ENCODE measurements around the gene NECTIN2. TPM values are rescaled to one million over a fixed set of nuclear protein-coding genes. Genes with fewer than 3 reads are reported as not detected.

Gene NECTIN2
- total RNA-seq, 1 experiment from 2014 or later = 104 TPM

- in situ Hi-C loops (cut with HindIII; ENCODE audit: low pct_unique_long_range_greater_than_20kb, low sequenced_read_pairs) (no loop called here), intact Hi-C loops (cut with micrococcal nuclease; ENCODE audit: unreplicated experiment) (no loop called here)
- no peak for ATAC-seq
- no peak for DNase-seq (ENCODE audit: low read depth, low spot score)
- no peak overlapping the region for H3K4me3 ChIP-seq (ENCODE audit: low read depth in 2 of 2, low read length in 2 of 2)
- ChIA-PET POLR2A (interaction anchor here (0.7 kb wide), 1 partner anchor 287 kb away, joined by 4 read pairs; no protein-coding TSS in a partner anchor), CTCF (no interaction called here)
- no peaks in the 10 kb centered on the region for H3K27me3 ChIP-seq (ENCODE audit: control insufficient read depth, insufficient read depth, low read length)
- H3K36me3 ChIP-seq (ENCODE audit: control insufficient read depth, insufficient read depth, low read length) = no peaks in the 10 kb centered on the region
- H3K27ac ChIP-seq (ENCODE audit: low read length) = no peak overlapping the region
- H3K9me3 ChIP-seq (ENCODE audit: control insufficient read depth, insufficient read depth, low read depth, low read length) = no peaks in the 10 kb centered on the region
- no TSS peak for BruUV-seq (replicated peaks)
- TF ChIP-seq REST (IDR thresholded peaks at IDR 0.05; ENCODE audit: insufficient read depth in 1 of 2, low read depth in 2 of 2, low read length in 1 of 2) = no peak
- TF ChIP-seq SIN3A (IDR thresholded peaks at IDR 0.05; ENCODE audit: borderline replicate concordance, insufficient read depth, low read depth, low read length) = no peak
- TF ChIP-seq, protein P1, sequence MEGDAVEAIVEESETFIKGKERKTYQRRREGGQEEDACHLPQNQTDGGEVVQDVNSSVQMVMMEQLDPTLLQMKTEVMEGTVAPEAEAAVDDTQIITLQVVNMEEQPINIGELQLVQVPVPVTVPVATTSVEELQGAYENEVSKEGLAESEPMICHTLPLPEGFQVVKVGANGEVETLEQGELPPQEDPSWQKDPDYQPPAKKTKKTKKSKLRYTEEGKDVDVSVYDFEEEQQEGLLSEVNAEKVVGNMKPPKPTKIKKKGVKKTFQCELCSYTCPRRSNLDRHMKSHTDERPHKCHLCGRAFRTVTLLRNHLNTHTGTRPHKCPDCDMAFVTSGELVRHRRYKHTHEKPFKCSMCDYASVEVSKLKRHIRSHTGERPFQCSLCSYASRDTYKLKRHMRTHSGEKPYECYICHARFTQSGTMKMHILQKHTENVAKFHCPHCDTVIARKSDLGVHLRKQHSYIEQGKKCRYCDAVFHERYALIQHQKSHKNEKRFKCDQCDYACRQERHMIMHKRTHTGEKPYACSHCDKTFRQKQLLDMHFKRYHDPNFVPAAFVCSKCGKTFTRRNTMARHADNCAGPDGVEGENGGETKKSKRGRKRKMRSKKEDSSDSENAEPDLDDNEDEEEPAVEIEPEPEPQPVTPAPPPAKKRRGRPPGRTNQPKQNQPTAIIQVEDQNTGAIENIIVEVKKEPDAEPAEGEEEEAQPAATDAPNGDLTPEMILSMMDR (IDR thresholded peaks at IDR 0.05) = no peak
- no peak for TF ChIP-seq TCF7L2 (IDR thresholded peaks at IDR 0.05; ENCODE audit: low read depth, low read length)
- TF ChIP-seq POLR2AphosphoS5 (IDR thresholded peaks at IDR 0.05; ENCODE audit: low read depth, low read length) = no peak
- no peaks in the 10 kb centered on the region for H3K4me1 ChIP-seq (ENCODE audit: control insufficient read depth, insufficient read depth, low read length)
These were observed 28.2 kb upstream of the NECTIN2 start for GRCh38 chr19:44817725-44818465.

DNA sequence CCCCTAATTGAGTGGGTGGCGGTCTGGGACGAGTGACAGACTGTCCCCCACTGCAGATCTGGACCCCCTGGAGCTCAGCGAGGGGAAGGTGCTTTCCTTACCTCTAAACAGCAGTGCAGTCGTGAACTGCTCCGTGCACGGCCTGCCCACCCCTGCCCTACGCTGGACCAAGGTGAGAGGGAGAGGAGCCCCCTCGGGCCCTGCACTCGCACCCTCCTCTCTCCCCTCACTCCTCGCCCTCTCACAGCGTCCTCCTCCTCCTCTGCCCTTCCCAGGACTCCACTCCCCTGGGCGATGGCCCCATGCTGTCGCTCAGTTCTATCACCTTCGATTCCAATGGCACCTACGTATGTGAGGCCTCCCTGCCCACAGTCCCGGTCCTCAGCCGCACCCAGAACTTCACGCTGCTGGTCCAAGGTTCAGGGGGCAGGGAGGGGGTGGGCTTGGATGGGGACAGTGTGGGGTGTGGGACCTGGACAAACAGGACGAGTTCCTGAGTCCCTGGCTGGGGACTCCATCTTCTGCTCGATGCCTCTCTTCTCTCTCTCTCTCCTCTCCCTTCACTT is 27.5 kb upstream of the NECTIN2 start:
- CTCF ChIA-PET = no interaction called here
- Histone ChIP-seq H3K27ac (ENCODE audit: low read length) (no peak overlapping the region), H3K36me3 (ENCODE audit: control insufficient read depth, insufficient read depth, low read length) (no peaks in the 10 kb centered on the region), H3K4me3 (ENCODE audit: low read depth in 2 of 2, low read length in 2 of 2) (no peak overlapping the region), H3K27me3 (ENCODE audit: control insufficient read depth, insufficient read depth, low read length) (no peaks in the 10 kb centered on the region), H3K4me1 (ENCODE audit: control insufficient read depth, insufficient read depth, low read length) (no peaks in the 10 kb centered on the region), H3K9me3 (ENCODE audit: control insufficient read depth, insufficient read depth, low read depth, low read length) (no peaks in the 10 kb centered on the region)
- TF ChIP-seq, protein P1 (IDR thresholded peaks at IDR 0.05) = no peak
- TF ChIP-seq POLR2AphosphoS5 (IDR thresholded peaks at IDR 0.05; ENCODE audit: low read depth, low read length) (no peak), TCF7L2 (IDR thresholded peaks at IDR 0.05; ENCODE audit: low read depth, low read length) (no peak), SIN3A (IDR thresholded peaks at IDR 0.05; ENCODE audit: borderline replicate concordance, insufficient read depth, low read depth, low read length) (no peak), REST (IDR thresholded peaks at IDR 0.05; ENCODE audit: insufficient read depth in 1 of 2, low read depth in 2 of 2, low read length in 1 of 2) (no peak)
- ATAC-seq (no peak), DNase-seq (ENCODE audit: low read depth, low spot score) (no peak)
- intact Hi-C loops (cut with micrococcal nuclease; ENCODE audit: unreplicated experiment) (no loop called here), in situ Hi-C loops (cut with HindIII; ENCODE audit: low pct_unique_long_range_greater_than_20kb, low sequenced_read_pairs) (no loop called here)
- BruUV-seq (replicated peaks) = no TSS peak
- POLR2A ChIA-PET = no interaction called here
